IMR-90 (cell line): ENCODE results near the gene SLC2A1. TPM values are rescaled to one million over a fixed set of nuclear protein-coding genes. Genes with fewer than 3 reads are reported as not detected.

ENCODE experiments used
- ATAC-seq: fragments of 200-7000 bp; cut with Tn5 transposase; 2 replicates; pipeline ENCODE4 v1.9.1; 2020; ENCODE audit warnings: low read depth, mild to moderate bottlenecking, moderate library complexity
- BruUV-seq: library from RNA; stranded (reverse); fragments of 400-500 nt; replicated peaks from 2 replicates; lab custom pipeline; 2021; lab: Mats Ljungman, UMichigan
- CTCF ChIA-PET: fragments of 300-600 bp; formaldehyde crosslinking; extraction: SDS; loops from one replicate; lab custom pipeline; 2021; ENCODE audit warnings: antibody characterized with exemption; lab: Yijun Ruan, JAX
- POLR2A ChIA-PET: fragments of 300-600 bp; sonication (Branson Sonifier 250); formaldehyde crosslinking; loops from one replicate; lab custom pipeline; 2022; ENCODE audit warnings: antibody characterized with exemption; ENCODE audit not compliant: unreplicated experiment; lab: Charles Lee
- DNase-seq: peaks from one replicate; pipeline ENCODE4 v3.0.0; 2013
- H2AFZ ChIP-seq: replicated peaks from 2 replicates; pipeline ENCODE3; 2013; ENCODE audit warnings: low read length, mild to moderate bottlenecking; ENCODE audit not compliant: poor library complexity
- H2AK5ac ChIP-seq: 2 replicates; pipeline ENCODE4 v1.6.1; 2013; ENCODE audit warnings: low read depth, low read length, inconsistent platforms
- H2AK9ac ChIP-seq: replicated peaks from 2 replicates; pipeline ENCODE3; 2013; ENCODE audit warnings: mild to moderate bottlenecking, low read depth, low read length, moderate library complexity; ENCODE audit not compliant: poor library complexity
- H2BK120ac ChIP-seq: 2 replicates; pipeline ENCODE4 v1.6.1; 2013; ENCODE audit warnings: low read depth, low read length, inconsistent platforms
- H2BK15ac ChIP-seq: 3 replicates; pipeline ENCODE4 v1.6.1; 2013; ENCODE audit warnings: low read depth, low read length, inconsistent platforms
- H2BK20ac ChIP-seq: 2 replicates; pipeline ENCODE4 v1.6.1; 2013; ENCODE audit warnings: low read depth, mild to moderate bottlenecking, inconsistent platforms, low read length, moderate library complexity
- H2BK5ac ChIP-seq: 2 replicates; pipeline ENCODE4 v1.6.1; 2013; ENCODE audit warnings: mild to moderate bottlenecking, low read depth, low read length, inconsistent platforms; ENCODE audit not compliant: poor library complexity, severe bottlenecking
- H3K14ac ChIP-seq: replicated peaks from 2 replicates; pipeline ENCODE4 v1.6.1; 2013; ENCODE audit warnings: low read depth, low read length, inconsistent platforms
- H3K18ac ChIP-seq: 2 replicates; pipeline ENCODE4 v1.6.1; 2013; ENCODE audit warnings: low read depth, low read length, control low read depth
- H3K23ac ChIP-seq: 2 replicates; pipeline ENCODE4 v1.6.1; 2013; ENCODE audit warnings: low read depth, low read length, inconsistent platforms
- H3K27ac ChIP-seq: 2 replicates; pipeline ENCODE4 v1.5.1; 2013; ENCODE audit warnings: mild to moderate bottlenecking, control low read depth, low read length; ENCODE audit not compliant: insufficient read depth
- H3K27me3 ChIP-seq: 2 replicates; pipeline ENCODE4 v1.6.1; 2013; ENCODE audit warnings: low read length; ENCODE audit not compliant: control insufficient read depth, insufficient read depth
- H3K36me3 ChIP-seq: 2 replicates; pipeline ENCODE4 v1.6.1; 2013; ENCODE audit warnings: low read length, mixed read lengths; ENCODE audit not compliant: control insufficient read depth, insufficient read depth
- H3K4ac ChIP-seq: 2 replicates; pipeline ENCODE4 v1.6.1; 2013; ENCODE audit warnings: low read depth, low read length, inconsistent platforms
- H3K4me1 ChIP-seq: 2 replicates; pipeline ENCODE4 v1.6.1; 2013; ENCODE audit warnings: low read length, mixed read lengths; ENCODE audit not compliant: control insufficient read depth, insufficient read depth
- H3K4me2 ChIP-seq: 2 replicates; pipeline ENCODE4 v1.6.1; 2013; ENCODE audit warnings: low read depth, mild to moderate bottlenecking, control low read depth, low read length, moderate library complexity
- H3K4me3 ChIP-seq: 2 replicates; pipeline ENCODE4 v1.5.1; 2013; ENCODE audit warnings: low read depth, mild to moderate bottlenecking, control low read depth, low read length, moderate library complexity; ENCODE audit not compliant: insufficient read depth
- H3K56ac ChIP-seq: 2 replicates; pipeline ENCODE4 v1.6.1; 2013; ENCODE audit warnings: low read length, inconsistent platforms; ENCODE audit not compliant: insufficient read depth; ENCODE audit errors: extremely low read depth
- H3K79me1 ChIP-seq, 2 experiments: 2 replicates each; pipeline ENCODE4 v1.6.1; 2013; ENCODE audit warnings: low read length in 2 of 2, inconsistent platforms in 1 of 2, low read depth in 1 of 2
- H3K9ac ChIP-seq: 2 replicates; pipeline ENCODE4 v1.6.1; 2013; ENCODE audit warnings: low read depth, low read length, control low read depth
- H3K9me1 ChIP-seq: 2 replicates; pipeline ENCODE4 v1.6.1; 2013; ENCODE audit warnings: low read length, inconsistent platforms; ENCODE audit not compliant: insufficient read depth
- H3K9me3 ChIP-seq: 2 replicates; pipeline ENCODE4 v1.6.1; 2013; ENCODE audit warnings: low read length; ENCODE audit not compliant: control insufficient read depth, insufficient read depth
- H4K20me1 ChIP-seq: 2 replicates; pipeline ENCODE4 v1.6.1; 2013; ENCODE audit warnings: low read length, inconsistent platforms; ENCODE audit not compliant: insufficient read depth
- H4K5ac ChIP-seq: 2 replicates; pipeline ENCODE4 v1.6.1; 2013; ENCODE audit warnings: mild to moderate bottlenecking, low read depth, low read length, control low read depth
- H4K8ac ChIP-seq, 2 experiments: 2 replicates each; pipeline ENCODE4 v1.6.1; 2013; ENCODE audit warnings: low read depth in 2 of 2, low read length in 2 of 2, control low read depth in 1 of 2, inconsistent platforms in 1 of 2
- H4K91ac ChIP-seq: 2 replicates; pipeline ENCODE4 v1.6.1; 2013; ENCODE audit warnings: low read depth, low read length, inconsistent platforms; ENCODE audit not compliant: insufficient read depth
- BHLHE40 ChIP-seq: fragments of 150-350 bp; IDR thresholded peaks from 2 replicates; pipeline ENCODE4 v1.6.1; 2016; ENCODE audit warnings: mild to moderate bottlenecking, low read depth, low read length
- CEBPB ChIP-seq: IDR thresholded peaks from 2 replicates; pipeline ENCODE4 v1.6.1; 2012; ENCODE audit warnings: low read depth, low read length, improper control_type of control experiment
- CTCF ChIP-seq: conservative IDR thresholded peaks from 2 replicates; pipeline ENCODE4 v1.5.1; 2012; ENCODE audit warnings: mild to moderate bottlenecking, low read depth, low read length, improper control_type of control experiment
- MAFK ChIP-seq: IDR thresholded peaks from 2 replicates; pipeline ENCODE4 v1.6.1; 2012; ENCODE audit warnings: low read depth, low read length, improper control_type of control experiment
- WGBS, 2 experiments: methylation state at CpG; one replicate each; pipeline versions ENCODE4 v1.1.5 to v1.1.7; 2013; ENCODE audit warnings: missing lambda C conversion rate in 2 of 2; ENCODE audit not compliant: insufficient read length in 1 of 2; ENCODE audit errors: extremely low coverage in 2 of 2; 5-methylcytosine and 5-hydroxymethylcytosine counted together
- dilution Hi-C: fragments of 300-500 bp; cut with HindIII; formaldehyde crosslinking; loops from one replicate; pipeline ENCODE4 v1.14.3; 2018; ENCODE audit warnings: low sequenced_read_pairs; ENCODE audit not compliant: unreplicated experiment
- in situ Hi-C: fragments of 300-500 bp; cut with MboI; formaldehyde crosslinking; loops from 3 replicates; pipeline ENCODE4 v1.14.3; 2019; ENCODE audit warnings: low sequenced_read_pairs, inconsistent platforms, mixed read lengths
- intact Hi-C: fragments of 100-400 bp; cut with micrococcal nuclease; formaldehyde crosslinking; loops from 2 replicates; pipeline ENCODE4 v1.10.0; 2022
- polyA plus RNA-seq, 3 experiments: library from polyadenylated mRNA; depleted of rRNA; stranded (reverse); fragments of >200 nt; gene quantifications; 2 replicates each; pipeline ENCODE4 v1.2.3, GENCODE V29; 2012; ENCODE audit warnings: low replicate concordance in 1 of 3
- total RNA-seq: library from RNA; depleted of rRNA; stranded (reverse); fragments of >200 nt; gene quantifications from 2 replicates; pipeline ENCODE4 v1.2.3, GENCODE V29; 2012

The SLC2A1 gene
- total and polyA plus RNA-seq, 2 of the 4 experiments (the other 2 are of a cell fraction): 200 to 395 TPM

GRCh38 chr1:42886800-42887199, 71.9 kb downstream of the SLC2A1 start:
- CTCF ChIA-PET: no interaction called here
- Histone ChIP-seq H2AFZ (peak overlapping the region; percentile 43), H3K14ac (no peak overlapping the region), H3K36me3 (no peaks in the 10 kb centered on the region), H3K56ac (no peak overlapping the region), H4K91ac (no peak overlapping the region), H3K79me1 (no peaks in the 10 kb centered on the region), H4K8ac (no peak overlapping the region), H2BK5ac (no peak overlapping the region), H3K27me3 (peaks cover 5% of the 10 kb centered on the region), H3K4me3 (no peak overlapping the region), H3K27ac (no peak overlapping the region), H3K4ac (no peak overlapping the region), H2AK9ac (no peak overlapping the region), H2BK15ac (no peak overlapping the region), H2BK120ac (no peak overlapping the region), H3K4me2 (no peak overlapping the region), H2AK5ac (no peak overlapping the region), H2BK20ac (no peak overlapping the region), H3K4me1 (no peaks in the 10 kb centered on the region), H4K20me1 (no peaks in the 10 kb centered on the region; the same call in 1 of the 2 replicates), H3K18ac (no peak overlapping the region), H3K9me3 (no peaks in the 10 kb centered on the region), H3K23ac (no peak overlapping the region), H4K5ac (no peak overlapping the region), H3K9ac (no peak overlapping the region), H3K9me1 (no peaks in the 10 kb centered on the region)
- DNase-seq: no peak
- ATAC-seq: no peak
- intact Hi-C loops (no loop called here), in situ Hi-C loops (no loop called here), dilution Hi-C loops (no loop called here)
- TF ChIP-seq MAFK (no peak), BHLHE40 (no peak), CTCF (no peak), CEBPB (no peak)
- POLR2A ChIA-PET: no interaction called here
- WGBS, 2 experiments: 55% methylated on average over 19 of the region's 21 CpGs; no CpG with 5 or more reads in 1 of the 2 experiments
- BruUV-seq: no TSS peak
